ENCODE results near the gene BOD1. TPM values are rescaled to one million over a fixed set of nuclear protein-coding genes. Genes with fewer than 3 reads are reported as not detected.
A peak's percentile ranks its signal among the peaks of the same experiment; 100 is the strongest.

Gene BOD1
- total RNA-seq, 3 donors from 2014 or later, result 22.1 to 38.3 (median 25.9) TPM

GRCh38 chr5:173628501-173628900 is 12.1 kb upstream of the BOD1 start:
- intact Hi-C loops (cut with DNase I, micrococcal nuclease), result no loop called here
- Histone ChIP-seq H3K4me1 (ENCODE audit: low read depth) (no peaks in the 10 kb centered on the region), H3K9me3 (no peaks in the 10 kb centered on the region), H3K36me3 (ENCODE audit: low read depth) (no peaks in the 10 kb centered on the region), H3K4me3 (no peak overlapping the region)
- no peak for DNase-seq
- no peak for ATAC-seq
- no peak for TF ChIP-seq CTCF (IDR thresholded peaks at IDR 0.05)

- Histone ChIP-seq H3K4me3 (no peak overlapping the region), H3K4me1 (ENCODE audit: low read depth) (no peaks in the 10 kb centered on the region), H3K36me3 (ENCODE audit: low read depth) (no peaks in the 10 kb centered on the region), H3K9me3 (no peaks in the 10 kb centered on the region)
- no peak for DNase-seq
- TF ChIP-seq CTCF (IDR thresholded peaks at IDR 0.05), result no peak
- intact Hi-C loops (cut with DNase I, micrococcal nuclease), result no loop called here
- no peak for ATAC-seq
Observed at GRCh38 chr5:173627860-173628392, 11.5 kb upstream of the BOD1 start.

GRCh38 chr5:173627271-173627670 is 10.8 kb upstream of the BOD1 start:
- Histone ChIP-seq H3K36me3 (ENCODE audit: low read depth) (no peaks in the 10 kb centered on the region), H3K4me1 (ENCODE audit: low read depth) (no peaks in the 10 kb centered on the region), H3K9me3 (no peaks in the 10 kb centered on the region), H3K4me3 (no peak overlapping the region)
- DNase-seq, result no peak
- TF ChIP-seq CTCF (IDR thresholded peaks at IDR 0.05), result no peak
- ATAC-seq, result no peak
- intact Hi-C loops (cut with DNase I, micrococcal nuclease), result no loop called here

GRCh38 chr5:173626505-173626820 is 10.0 kb upstream of the BOD1 start:
- Histone ChIP-seq H3K9me3 (no peaks in the 10 kb centered on the region), H3K4me3 (no peak overlapping the region), H3K4me1 (ENCODE audit: low read depth) (no peaks in the 10 kb centered on the region), H3K36me3 (ENCODE audit: low read depth) (no peaks in the 10 kb centered on the region)
- DNase-seq (no peak), ATAC-seq (no peak)
- intact Hi-C loops (cut with DNase I, micrococcal nuclease), result no loop called here
- TF ChIP-seq CTCF (IDR thresholded peaks at IDR 0.05), result no peak

- ATAC-seq (peak; percentile 16), DNase-seq (no peak)
- H3K4me3 ChIP-seq, result no peak overlapping the region
- no peak for TF ChIP-seq CTCF (IDR thresholded peaks at IDR 0.05)
- no peaks in the 10 kb centered on the region for H3K4me1 ChIP-seq (ENCODE audit: low read depth)
- intact Hi-C loops (cut with DNase I, micrococcal nuclease), result no loop called here
- H3K9me3 ChIP-seq, result no peaks in the 10 kb centered on the region
- no peaks in the 10 kb centered on the region for H3K36me3 ChIP-seq (ENCODE audit: low read depth)
Observed at GRCh38 chr5:173625673-173626504, 9.4 kb upstream of the BOD1 start.

Measured in mucosa of descending colon (tissue), 3 donors.